Psoas muscle (tissue), 8 donors: ENCODE measurements around the gene EML5. TPM values are rescaled to one million over a fixed set of nuclear protein-coding genes. Genes with fewer than 3 reads are reported as not detected.

Experiments used
- ATAC-seq, 4 donors: fragments of 200-7000 bp; cut with Tn5 transposase; one replicate each; pipeline ENCODE4 v1.9.1; 2020; ENCODE audit warnings: moderate library complexity in 3 of 4, mild to moderate bottlenecking in 2 of 4
- DNase-seq, 2 donors: peaks; one replicate each; pipeline ENCODE4 v3.0.0-alpha.2; 2020
- H3K27ac ChIP-seq: fragments of 200-600 bp; one replicate; pipeline ENCODE4 v1.8.0; 2022
- H3K27me3 ChIP-seq, 3 donors: fragments of 200-600 bp in 1 of 3; one replicate each; pipeline versions ENCODE4 v1.6.1 to v1.8.0; 2013 to 2022; ENCODE audit warnings: low read length in 2 of 3, mild to moderate bottlenecking in 2 of 3, moderate library complexity in 1 of 3; ENCODE audit not compliant: insufficient read depth in 3 of 3
- H3K36me3 ChIP-seq, 2 donors: fragments of 200-600 bp in 1 of 2; one replicate each; pipeline versions ENCODE4 v1.6.1 to v1.8.0; 2013 to 2022; ENCODE audit warnings: low read depth in 1 of 2, mild to moderate bottlenecking in 1 of 2, moderate library complexity in 1 of 2; ENCODE audit not compliant: insufficient read depth in 1 of 2
- H3K4me1 ChIP-seq: fragments of 200-600 bp; one replicate; pipeline ENCODE4 v1.8.0; 2022
- H3K4me3 ChIP-seq: fragments of 200-600 bp; one replicate; pipeline ENCODE4 v1.8.0; 2022; ENCODE audit warnings: mild to moderate bottlenecking
- H3K9me3 ChIP-seq: fragments of 200-600 bp; one replicate; pipeline ENCODE4 v1.8.0; 2022
- CTCF ChIP-seq: fragments of 200-600 bp; IDR thresholded peaks from one replicate; pipeline ENCODE4 v1.8.0; 2022; ENCODE audit warnings: antibody characterized with exemption
- WGBS, 3 donors: extraction: QIAGEN DNeasy Blood & Tissue Kit; methylation state at CpG; one replicate each; pipeline versions ENCODE4 v1.1.6 to v1.1.7; 2013; 5-methylcytosine and 5-hydroxymethylcytosine counted together
- intact Hi-C, 2 donors: fragments of 100-400 bp; cut with DNase I; formaldehyde crosslinking; loops; one replicate each; pipeline versions ENCODE4 v1.11.0 to v1.14.2; 2022
- polyA plus RNA-seq, 3 donors: library from polyadenylated mRNA; stranded (reverse); fragments of 200-250 nt; gene quantifications; one replicate each; pipeline ENCODE4 v1.2.3, GENCODE V29; 2013
- total RNA-seq, 4 donors: library from RNA; stranded (reverse); fragmentation: NEBNext Ultra II Directional in 2 of 4; extraction: Animal tissue kit (Norgen Biotek cat#: 25700) in 2 of 4; gene quantifications; one replicate each; pipeline versions ENCODE4 v1.2.1 to v1.2.4, GENCODE V29; 2021 to 2023
- donor health status: healthy with polysubstance abuse.
- donor health status: DM: no; HTN: no; CAD: no; lungs with moderate emphysema.
- donor health status: Bipolar disorder and iron deficiency.
- donor health status: healthy.
- donor health status: DM: yes; HTN: yes; CAD: no.
- donor health status: DM: no; HTN: no; CAD: no.
- donor health status: DM: no; HTN: no; CAD: no.
- donor health status: DM: yes; HTN: yes; CAD: no.

The EML5 gene
- total and polyA plus RNA-seq, 7 donors, result 0.04 to 0.24 (median 0.17) TPM

- no peak for TF ChIP-seq CTCF
- peaks cover 0 to 17% (median 0%) of the 10 kb centered on the region in 3 donors for H3K27me3 ChIP-seq
- H3K4me1 ChIP-seq, result no peaks in the 10 kb centered on the region
- WGBS, 3 donors, result 87 to 95% (median 91%) methylated on average over 1 of the region's 1 CpG
- no peaks in the 10 kb centered on the region for H3K9me3 ChIP-seq
- ATAC-seq (no peak), DNase-seq (no peak)
- no peak overlapping the region for H3K4me3 ChIP-seq
- no peaks in the 10 kb centered on the region for H3K36me3 ChIP-seq
- intact Hi-C loops, result no loop called here
- H3K27ac ChIP-seq, result no peak overlapping the region
These were observed 6.8 kb downstream of the EML5 start for GRCh38 chr14:88785911-88786310.

- no peaks in the 10 kb centered on the region for H3K9me3 ChIP-seq
- 92 to 96% (median 96%) methylated on average over 3 of the region's 3 CpGs for WGBS, 3 donors
- no peak overlapping the region for H3K27ac ChIP-seq
- no peak for TF ChIP-seq CTCF
- no peak overlapping the region for H3K4me3 ChIP-seq
- ATAC-seq (no peak), DNase-seq (no peak)
- no peaks in the 10 kb centered on the region for H3K36me3 ChIP-seq
- intact Hi-C loops, result no loop called here
- H3K27me3 ChIP-seq, result peaks cover 0 to 4% (median 0%) of the 10 kb centered on the region in 3 donors
- no peaks in the 10 kb centered on the region for H3K4me1 ChIP-seq
These were observed 17.2 kb downstream of the EML5 start for GRCh38 chr14:88775532-88775931.

- Histone ChIP-seq H3K36me3 (no peaks in the 10 kb centered on the region), H3K27ac (no peak overlapping the region), H3K4me3 (no peak overlapping the region), H3K27me3 (peaks cover 0 to 4% (median 0%) of the 10 kb centered on the region in 3 donors), H3K9me3 (peaks cover 12% of the 10 kb centered on the region), H3K4me1 (no peaks in the 10 kb centered on the region)
- TF ChIP-seq CTCF, result no peak
- no peak for DNase-seq
- ATAC-seq, result no peak
- intact Hi-C loops, result no loop called here
These were observed 22.0 kb downstream of the EML5 start for GRCh38 chr14:88770736-88771135.

GRCh38 chr14:88765130-88765529 is 27.6 kb downstream of the EML5 start:
- Histone ChIP-seq H3K27me3 (no peaks in the 10 kb centered on the region), H3K4me3 (no peak overlapping the region), H3K9me3 (peaks cover 13% of the 10 kb centered on the region), H3K27ac (no peak overlapping the region), H3K4me1 (no peaks in the 10 kb centered on the region), H3K36me3 (no peaks in the 10 kb centered on the region)
- TF ChIP-seq CTCF, result no peak
- intact Hi-C loops, result loop anchor here in 1 of 2 donors (5.0 kb wide), 1 partner anchor 502 kb away; no protein-coding TSS in a partner anchor
- ATAC-seq, result no peak
- DNase-seq, result no peak
- 47 to 54% (median 51%) methylated on average over 2 of the region's 2 CpGs for WGBS, 3 donors

- ATAC-seq (no peak), DNase-seq (no peak)
- no peaks in the 10 kb centered on the region for H3K4me1 ChIP-seq
- no peak overlapping the region for H3K27ac ChIP-seq
- WGBS, 3 donors, result 90 to 100% (median 98%) methylated on average over 1 of the region's 1 CpG
- H3K9me3 ChIP-seq, result no peaks in the 10 kb centered on the region
- no peak for TF ChIP-seq CTCF
- H3K4me3 ChIP-seq, result no peak overlapping the region
- H3K27me3 ChIP-seq, result peaks cover 0 to 2% (median 0%) of the 10 kb centered on the region in 3 donors
- no peaks in the 10 kb centered on the region for H3K36me3 ChIP-seq
- intact Hi-C loops, result no loop called here
These were observed 38.9 kb downstream of the EML5 start for GRCh38 chr14:88753873-88754272.
